Adipocyte (in vitro differentiated cells): ENCODE measurements around the gene AP5S1.

Experiments
- DNase-seq: peaks from one replicate; pipeline ENCODE4 v3.0.0-alpha.2; 2015; ENCODE audit warnings: low read depth
- H3K27me3 ChIP-seq: replicated peaks from 2 replicates; pipeline ENCODE4 v1.7.0; 2013; ENCODE audit warnings: mild to moderate bottlenecking, low read length, moderate library complexity; ENCODE audit not compliant: control insufficient read depth, insufficient read depth
- H3K36me3 ChIP-seq: 2 replicates; pipeline ENCODE4 v1.7.0; 2013; ENCODE audit warnings: low read length, mild to moderate bottlenecking, moderate library complexity; ENCODE audit not compliant: control insufficient read depth, insufficient read depth, severe bottlenecking
- H3K4me1 ChIP-seq: 2 replicates; pipeline ENCODE4 v1.7.0; 2013; ENCODE audit warnings: mild to moderate bottlenecking, low read length, moderate library complexity; ENCODE audit not compliant: control insufficient read depth, insufficient read depth
- H3K4me3 ChIP-seq: 2 replicates; pipeline ENCODE4 v1.7.0; 2013; ENCODE audit warnings: mild to moderate bottlenecking, low read length, moderate library complexity
- H3K9ac ChIP-seq: 2 replicates; pipeline ENCODE4 v1.7.0; 2013; ENCODE audit warnings: mild to moderate bottlenecking, low read length, moderate library complexity
- H3K9me3 ChIP-seq: 2 replicates; pipeline ENCODE4 v1.7.0; 2013; ENCODE audit warnings: mild to moderate bottlenecking, low read length, moderate library complexity; ENCODE audit not compliant: control insufficient read depth

AP5S1 gene

DNA sequence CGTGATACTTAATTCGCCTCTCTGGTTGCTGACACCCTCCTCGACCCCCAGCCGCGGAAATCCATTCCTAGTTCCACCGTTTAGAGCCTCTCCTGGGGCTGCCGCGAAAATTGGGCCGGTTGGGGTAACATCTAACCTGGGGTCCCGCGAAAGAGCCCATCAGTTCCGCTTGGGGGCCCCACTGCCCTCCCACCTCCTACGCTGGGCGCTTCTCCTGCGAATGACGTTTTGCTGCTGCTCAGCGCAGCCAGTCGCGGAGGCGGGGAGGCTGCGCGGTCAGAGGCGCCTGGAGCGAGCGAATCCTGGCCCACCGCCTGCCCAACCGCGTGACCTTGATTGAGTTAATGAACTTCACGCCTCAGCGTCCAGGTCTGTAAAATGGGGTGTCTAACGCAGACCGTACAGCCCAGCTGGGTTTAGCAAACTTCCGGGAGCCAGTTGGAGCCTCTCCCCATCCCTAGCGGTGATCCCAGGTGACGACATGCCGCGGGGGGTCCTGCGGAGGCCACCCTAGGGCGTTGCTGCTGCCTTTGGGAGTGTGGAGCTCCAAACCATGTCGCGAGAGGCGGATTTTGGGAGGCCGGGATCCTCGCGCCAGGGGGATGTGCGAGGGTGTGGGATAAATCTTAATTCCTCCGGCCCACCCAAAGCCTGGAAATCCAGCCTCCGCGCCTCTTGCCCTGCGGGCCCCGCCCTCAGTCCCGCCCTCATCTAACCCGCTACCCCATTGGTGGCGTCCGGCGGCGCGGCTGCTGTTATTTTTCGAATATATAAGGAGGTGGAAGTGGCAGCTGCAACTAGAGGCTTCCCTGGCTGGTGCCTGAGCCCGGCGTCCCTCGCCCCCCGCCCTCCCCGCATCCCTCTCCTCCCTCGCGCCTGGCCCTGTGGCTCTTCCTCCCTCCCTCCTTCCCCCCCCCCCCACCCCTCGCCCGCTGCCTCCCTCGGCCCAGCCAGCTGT is 24.6 kb upstream of the AP5S1 start, which contains the start of gene CDC25B:
Gene CDC25B, plus strand, starts transcription at position 800 of the 958 bp plus-strand sequence. CDS start 222 bp downstream, outside the sequence.
- Histone ChIP-seq H3K36me3 (peaks cover 11% of the 10 kb centered on the region), H3K27me3 (no peaks in the 10 kb centered on the region), H3K4me3 (peak within 1 kb of the TSS; percentile 94), H3K9ac (peak within 1 kb of the TSS; percentile 93), H3K9me3 (no peaks in the 10 kb centered on the region), H3K4me1 (peaks cover 21% of the 10 kb centered on the region)
- DNase-seq: peak; percentile 96

DNA sequence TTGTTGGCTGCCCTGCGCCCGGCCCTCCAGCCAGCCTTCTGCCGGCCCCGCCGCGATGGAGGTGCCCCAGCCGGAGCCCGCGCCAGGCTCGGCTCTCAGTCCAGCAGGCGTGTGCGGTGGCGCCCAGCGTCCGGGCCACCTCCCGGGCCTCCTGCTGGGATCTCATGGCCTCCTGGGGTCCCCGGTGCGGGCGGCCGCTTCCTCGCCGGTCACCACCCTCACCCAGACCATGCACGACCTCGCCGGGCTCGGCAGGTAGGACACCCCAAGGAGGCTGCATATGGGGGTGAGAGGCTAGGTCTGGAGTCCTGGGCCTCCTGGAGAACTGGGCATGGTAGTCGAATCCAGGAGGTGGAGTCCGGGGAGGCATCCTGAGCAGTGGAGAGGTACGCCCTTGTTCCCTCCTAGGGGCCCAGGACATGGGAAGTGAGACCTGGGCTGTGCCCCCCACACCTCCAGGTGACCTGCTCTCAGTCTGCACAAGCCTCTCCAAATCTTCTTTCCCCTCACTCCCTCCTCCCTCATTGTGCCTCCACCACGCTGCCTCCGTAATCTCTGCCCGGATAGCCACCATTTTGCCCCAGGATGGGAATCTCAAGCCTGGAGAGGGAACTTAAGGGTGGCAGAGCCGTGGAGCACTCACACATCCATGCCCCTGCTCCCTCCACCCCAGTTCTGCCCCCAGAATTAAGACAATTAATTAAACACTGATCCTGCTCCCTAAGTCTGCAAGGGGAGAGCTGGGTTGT is 23.7 kb upstream of the AP5S1 start:
- H3K36me3 ChIP-seq: peaks cover 19% of the 10 kb centered on the region
- H3K4me3 ChIP-seq: peak overlapping the region; percentile 94
- H3K9me3 ChIP-seq: no peaks in the 10 kb centered on the region
- DNase-seq: no peak
- H3K4me1 ChIP-seq: peaks cover 21% of the 10 kb centered on the region
- H3K27me3 ChIP-seq: no peaks in the 10 kb centered on the region
- peak overlapping the region; percentile 86 for H3K9ac ChIP-seq

DNA sequence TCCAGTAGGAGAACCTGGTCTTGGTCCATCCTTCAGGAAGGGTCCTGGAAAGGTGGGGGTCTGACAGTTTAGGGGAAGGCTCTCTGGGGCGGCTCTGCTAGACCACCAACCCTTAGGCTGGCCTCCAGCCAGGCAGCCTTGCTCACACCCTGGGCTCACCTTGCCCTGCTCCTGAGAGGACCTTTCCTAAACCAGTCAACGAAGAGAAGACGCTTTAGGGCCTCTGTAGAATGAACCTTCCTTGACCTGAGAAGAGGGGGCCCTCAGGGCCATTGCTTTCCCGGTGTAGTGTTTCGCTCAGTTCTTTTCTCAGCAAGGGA is 23.2 kb upstream of the AP5S1 start:
- no peak for DNase-seq
- no peaks in the 10 kb centered on the region for H3K9me3 ChIP-seq
- H3K9ac ChIP-seq: peak overlapping the region; percentile 86
- peaks cover 21% of the 10 kb centered on the region for H3K4me1 ChIP-seq
- no peaks in the 10 kb centered on the region for H3K27me3 ChIP-seq
- H3K4me3 ChIP-seq: peak overlapping the region; percentile 94
- H3K36me3 ChIP-seq: peaks cover 25% of the 10 kb centered on the region

DNA sequence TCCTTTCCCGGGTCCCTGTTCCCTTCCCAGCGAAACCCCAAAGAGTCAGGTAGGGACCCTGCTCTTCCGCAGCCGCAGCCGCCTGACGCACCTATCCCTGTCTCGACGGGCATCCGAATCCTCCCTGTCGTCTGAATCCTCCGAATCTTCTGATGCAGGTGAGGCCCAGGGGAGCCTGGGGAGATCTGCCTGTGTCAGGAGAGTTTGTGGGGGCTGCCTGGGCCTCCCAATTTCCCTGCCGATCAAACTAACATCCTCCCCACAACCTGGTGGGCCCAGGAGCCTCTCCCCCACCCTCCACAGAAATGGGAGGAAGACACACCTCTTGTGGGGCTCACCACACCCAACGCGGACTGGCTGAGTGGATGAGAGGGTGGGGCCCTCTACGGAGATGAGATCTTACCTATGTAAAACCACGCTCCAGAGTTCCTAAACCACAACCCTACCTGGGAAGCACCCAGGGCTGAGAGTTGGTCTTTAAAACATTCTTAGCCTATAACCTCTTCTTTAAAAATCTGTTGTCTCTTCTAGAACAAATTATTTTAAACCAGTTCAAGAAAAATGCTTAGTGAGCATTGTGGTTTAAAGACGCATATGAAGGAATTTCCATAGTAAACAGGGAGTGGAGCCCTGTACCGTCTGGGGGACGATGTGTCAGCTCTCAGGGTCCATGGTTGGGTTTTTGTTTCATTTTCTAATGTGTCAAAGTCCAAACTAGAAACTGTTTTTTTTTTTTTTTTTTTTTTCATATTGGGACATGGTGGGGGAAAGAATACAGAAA is 22.6 kb upstream of the AP5S1 start:
- no peak for DNase-seq
- Histone ChIP-seq H3K4me3 (peak overlapping the region; percentile 94), H3K9me3 (no peaks in the 10 kb centered on the region), H3K36me3 (peaks cover 31% of the 10 kb centered on the region), H3K4me1 (peaks cover 21% of the 10 kb centered on the region), H3K27me3 (no peaks in the 10 kb centered on the region), H3K9ac (peak overlapping the region; percentile 86)

DNA sequence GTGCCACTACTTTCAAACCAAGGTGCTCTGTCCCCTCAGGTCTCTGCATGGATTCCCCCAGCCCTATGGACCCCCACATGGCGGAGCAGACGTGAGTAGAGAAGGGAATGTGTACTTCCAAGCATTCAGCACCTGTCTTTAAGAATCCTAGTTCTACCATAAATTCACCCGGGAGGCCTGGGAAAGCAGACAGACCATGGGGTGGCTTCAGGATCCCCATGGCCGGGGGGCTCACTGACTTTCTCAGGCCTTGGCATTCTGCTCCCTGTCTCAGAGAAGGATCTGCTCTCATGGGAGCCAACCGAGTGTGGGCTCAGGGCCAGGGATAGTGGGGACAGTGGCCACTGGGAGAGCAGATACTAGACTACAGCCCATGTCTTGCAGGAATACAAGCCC is 22.0 kb upstream of the AP5S1 start:
- Histone ChIP-seq H3K4me1 (peaks cover 21% of the 10 kb centered on the region), H3K9me3 (no peaks in the 10 kb centered on the region), H3K9ac (peak overlapping the region; percentile 86), H3K27me3 (no peaks in the 10 kb centered on the region), H3K4me3 (peak overlapping the region; percentile 94), H3K36me3 (peaks cover 37% of the 10 kb centered on the region)
- DNase-seq: no peak

DNA sequence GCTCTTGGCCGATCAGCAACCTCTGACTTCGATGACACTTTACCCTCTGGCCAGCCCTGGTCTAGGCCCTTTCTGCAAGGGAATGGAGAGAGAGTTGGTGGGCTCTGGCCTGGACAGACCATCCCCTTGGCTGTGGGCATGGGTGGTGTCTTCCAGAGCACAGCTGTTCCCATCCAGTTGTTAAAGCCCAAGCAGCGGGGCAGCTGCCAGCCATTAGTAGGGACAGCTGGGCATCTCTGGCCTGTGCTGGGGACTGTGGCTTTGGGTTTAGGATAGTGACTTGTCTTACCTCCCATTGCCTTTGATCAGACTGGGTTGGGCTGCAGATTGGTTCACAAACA is 21.5 kb upstream of the AP5S1 start:
- Histone ChIP-seq H3K9ac (no peak overlapping the region), H3K36me3 (peaks cover 42% of the 10 kb centered on the region), H3K4me3 (no peak overlapping the region), H3K9me3 (no peaks in the 10 kb centered on the region), H3K27me3 (no peaks in the 10 kb centered on the region), H3K4me1 (peaks cover 21% of the 10 kb centered on the region)
- no peak for DNase-seq

GRCh38 chr20:3800256-3800877 is 20.0 kb upstream of the AP5S1 start:
- peaks cover 42% of the 10 kb centered on the region for H3K36me3 ChIP-seq
- H3K9ac ChIP-seq: no peak overlapping the region
- peaks cover 26% of the 10 kb centered on the region for H3K4me1 ChIP-seq
- no peaks in the 10 kb centered on the region for H3K9me3 ChIP-seq
- no peak for DNase-seq
- no peak overlapping the region for H3K4me3 ChIP-seq
- no peaks in the 10 kb centered on the region for H3K27me3 ChIP-seq

DNA sequence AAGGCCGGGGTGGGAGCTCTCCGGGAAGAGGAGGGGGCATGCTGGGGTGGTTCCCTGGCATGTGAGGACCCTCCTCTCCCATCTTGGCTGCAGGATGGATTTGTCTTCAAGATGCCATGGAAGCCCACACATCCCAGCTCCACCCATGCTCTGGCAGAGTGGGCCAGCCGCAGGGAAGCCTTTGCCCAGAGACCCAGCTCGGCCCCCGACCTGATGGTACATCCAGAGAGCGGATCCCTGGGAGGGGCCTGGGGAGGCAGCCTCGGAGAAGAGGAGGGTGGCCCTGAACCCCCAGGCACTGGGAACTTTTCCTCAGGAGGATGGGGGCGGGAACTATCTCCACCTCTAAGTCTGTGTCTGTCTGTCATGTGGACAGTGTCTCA is 19.5 kb upstream of the AP5S1 start:
- Histone ChIP-seq H3K27me3 (no peaks in the 10 kb centered on the region), H3K4me3 (no peak overlapping the region), H3K36me3 (peaks cover 42% of the 10 kb centered on the region), H3K4me1 (peaks cover 31% of the 10 kb centered on the region), H3K9me3 (no peaks in the 10 kb centered on the region), H3K9ac (no peak overlapping the region)
- DNase-seq: no peak

- H3K36me3 ChIP-seq: peaks cover 42% of the 10 kb centered on the region
These were observed 19.0 kb upstream of the AP5S1 start for GRCh38 chr20:3801299-3801698.

GRCh38 chr20:3801846-3802245 is 18.5 kb upstream of the AP5S1 start:
- H3K9ac ChIP-seq: no peak overlapping the region
- peaks cover 34% of the 10 kb centered on the region for H3K4me1 ChIP-seq
- H3K27me3 ChIP-seq: no peaks in the 10 kb centered on the region
- DNase-seq: no peak
- H3K4me3 ChIP-seq: no peak overlapping the region
- no peaks in the 10 kb centered on the region for H3K9me3 ChIP-seq
- H3K36me3 ChIP-seq: peaks cover 42% of the 10 kb centered on the region

More at GRCh38 chr20:3801299-3801698, 19.0 kb upstream of the AP5S1 start:
- DNase-seq: no peak
- H3K27me3 ChIP-seq: no peaks in the 10 kb centered on the region
- no peak overlapping the region for H3K4me3 ChIP-seq
- peaks cover 36% of the 10 kb centered on the region for H3K4me1 ChIP-seq
- H3K9me3 ChIP-seq: no peaks in the 10 kb centered on the region
- no peak overlapping the region for H3K9ac ChIP-seq
